Measurements from ENCODE around the gene ABHD12B.
"Not testable (repeated sequence)": the region's sequence is repeated elsewhere in the genome, so short reads cannot be mapped to it uniquely, and the experiment has no call there.

DNA sequence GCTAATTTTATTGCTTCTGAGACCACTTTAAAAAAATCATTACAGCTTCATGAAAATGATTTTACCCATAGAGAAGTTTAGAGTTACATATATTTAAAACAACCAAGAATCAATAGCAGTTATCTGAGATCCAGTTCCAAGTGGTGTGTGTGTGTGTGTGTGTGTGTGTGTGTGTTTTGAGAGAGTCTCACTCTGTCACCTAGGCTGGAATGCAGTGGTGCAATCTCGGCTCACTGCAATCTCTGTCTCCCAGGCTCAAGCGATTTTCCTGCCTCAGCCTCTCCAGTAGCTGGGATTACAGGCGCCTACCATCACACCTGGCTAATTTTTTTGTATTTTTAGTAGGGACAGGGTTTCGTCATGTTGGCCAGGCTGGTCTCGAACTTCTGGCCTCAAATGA, 47.7 kb downstream of the ABHD12B start:
- TF ChIP-seq POLR2AphosphoS5 (IDR thresholded peaks at IDR 0.05); EP300 (IDR thresholded peaks at IDR 0.05; ENCODE audit: low read depth): not testable (repeated sequence)
- TF ChIP-seq, protein P1, sequence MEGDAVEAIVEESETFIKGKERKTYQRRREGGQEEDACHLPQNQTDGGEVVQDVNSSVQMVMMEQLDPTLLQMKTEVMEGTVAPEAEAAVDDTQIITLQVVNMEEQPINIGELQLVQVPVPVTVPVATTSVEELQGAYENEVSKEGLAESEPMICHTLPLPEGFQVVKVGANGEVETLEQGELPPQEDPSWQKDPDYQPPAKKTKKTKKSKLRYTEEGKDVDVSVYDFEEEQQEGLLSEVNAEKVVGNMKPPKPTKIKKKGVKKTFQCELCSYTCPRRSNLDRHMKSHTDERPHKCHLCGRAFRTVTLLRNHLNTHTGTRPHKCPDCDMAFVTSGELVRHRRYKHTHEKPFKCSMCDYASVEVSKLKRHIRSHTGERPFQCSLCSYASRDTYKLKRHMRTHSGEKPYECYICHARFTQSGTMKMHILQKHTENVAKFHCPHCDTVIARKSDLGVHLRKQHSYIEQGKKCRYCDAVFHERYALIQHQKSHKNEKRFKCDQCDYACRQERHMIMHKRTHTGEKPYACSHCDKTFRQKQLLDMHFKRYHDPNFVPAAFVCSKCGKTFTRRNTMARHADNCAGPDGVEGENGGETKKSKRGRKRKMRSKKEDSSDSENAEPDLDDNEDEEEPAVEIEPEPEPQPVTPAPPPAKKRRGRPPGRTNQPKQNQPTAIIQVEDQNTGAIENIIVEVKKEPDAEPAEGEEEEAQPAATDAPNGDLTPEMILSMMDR (IDR thresholded peaks at IDR 0.05), result not testable (repeated sequence)
